HL-60 (cell line): ENCODE measurements around the gene ATP2B3.
A peak's percentile ranks its signal among the peaks of the same experiment; 100 is the strongest.

Experiments used
- DNase-seq, 2 experiments: peaks; one replicate each; pipeline ENCODE4 v3.0.0-alpha.2; 2010 to 2020; ENCODE audit warnings: low read depth in 1 of 2, low spot score in 1 of 2
- H3K27ac ChIP-seq: fragments of 250-450 bp; sonication (Bioruptor Pico); replicated peaks from 2 replicates; pipeline ENCODE4 v1.5.1; 2020; ENCODE audit warnings: mild to moderate bottlenecking, moderate library complexity
- H3K27me3 ChIP-seq: fragments of 250-450 bp; sonication (Bioruptor Pico); 2 replicates; pipeline ENCODE4 v1.5.1; 2021; ENCODE audit warnings: mild to moderate bottlenecking, moderate library complexity; ENCODE audit not compliant: insufficient read depth, poor library complexity, severe bottlenecking
- H3K4me3 ChIP-seq: replicated peaks from 2 replicates; pipeline ENCODE4 v1.5.1; 2011; ENCODE audit warnings: mild to moderate bottlenecking, control low read depth, low read length; ENCODE audit not compliant: insufficient read depth
- CTCF ChIP-seq: IDR thresholded peaks from one replicate; pipeline ENCODE4 v1.5.1; 2011; ENCODE audit warnings: low read length, control low read depth, inconsistent platforms; ENCODE audit not compliant: insufficient read depth
- GABPA ChIP-seq: IDR thresholded peaks from 2 replicates; pipeline ENCODE4 v1.6.1; 2012; ENCODE audit warnings: low read depth
- POLR2AphosphoS5 ChIP-seq: IDR thresholded peaks from 2 replicates; pipeline ENCODE4 v1.6.1; 2012; ENCODE audit warnings: low read depth
- REST ChIP-seq: IDR thresholded peaks from 2 replicates; pipeline ENCODE4 v1.6.1; 2012; ENCODE audit warnings: low read depth; ENCODE audit not compliant: insufficient replicate concordance
- SPI1 ChIP-seq: IDR thresholded peaks from 2 replicates; pipeline ENCODE4 v1.6.1; 2012; ENCODE audit warnings: low read depth, mild to moderate bottlenecking, borderline replicate concordance

Gene ATP2B3

GRCh38 chrX:153517946-153518834, 748 bp downstream of the ATP2B3 start:
- TF ChIP-seq GABPA (no peak), CTCF (no peak), POLR2AphosphoS5 (no peak), REST (no peak), SPI1 (no peak)
- H3K27ac ChIP-seq = no peak overlapping the region
- no peak for DNase-seq
- peaks cover 6% of the 10 kb centered on the region for H3K27me3 ChIP-seq
- no peak overlapping the region for H3K4me3 ChIP-seq

- H3K27ac ChIP-seq = no peak overlapping the region
- no peak overlapping the region for H3K4me3 ChIP-seq
- TF ChIP-seq POLR2AphosphoS5 = no peak
- TF ChIP-seq GABPA = no peak
- TF ChIP-seq CTCF = no peak
- TF ChIP-seq REST = no peak
- no peak for TF ChIP-seq SPI1
- no peak for DNase-seq
- H3K27me3 ChIP-seq = peaks cover 6% of the 10 kb centered on the region
These were observed 2.3 kb downstream of the ATP2B3 start for GRCh38 chrX:153519569-153520286.

GRCh38 chrX:153520287-153520917, 3.0 kb downstream of the ATP2B3 start:
- H3K27me3 ChIP-seq = peaks cover 6% of the 10 kb centered on the region
- H3K27ac ChIP-seq = no peak overlapping the region
- TF ChIP-seq REST (no peak), GABPA (no peak), SPI1 (no peak), CTCF (no peak), POLR2AphosphoS5 (no peak)
- no peak overlapping the region for H3K4me3 ChIP-seq
- peak in 1 of 2 experiments; percentile 3 for DNase-seq
